GM12801 (cell line): Measurements from ENCODE around the gene ARHGAP15.

ENCODE experiments used
- CTCF ChIP-seq: IDR thresholded peaks from one replicate; pipeline ENCODE4 v1.5.1; 2011; ENCODE audit warnings: control low read depth; ENCODE audit not compliant: insufficient read length; ENCODE audit errors: extremely low read depth

Gene ARHGAP15

GRCh38 chr2:143190431-143190830 is 61.2 kb downstream of the ARHGAP15 start:
- TF ChIP-seq CTCF: no peak

- no peak for TF ChIP-seq CTCF
These were observed 62.9 kb downstream of the ARHGAP15 start for GRCh38 chr2:143192106-143192505.

GRCh38 chr2:143192716-143193115 is 63.5 kb downstream of the ARHGAP15 start:
- no peak for TF ChIP-seq CTCF

- TF ChIP-seq CTCF: no peak
These were observed 63.9 kb downstream of the ARHGAP15 start for GRCh38 chr2:143193121-143193520.

- TF ChIP-seq CTCF: no peak
These were observed 66.3 kb downstream of the ARHGAP15 start for GRCh38 chr2:143195511-143195910.

- TF ChIP-seq CTCF: no peak
These were observed 74.8 kb downstream of the ARHGAP15 start for GRCh38 chr2:143204062-143204461.

- no peak for TF ChIP-seq CTCF
These were observed 76.0 kb downstream of the ARHGAP15 start for GRCh38 chr2:143205106-143205764.
